Naive B cell (primary cell): ENCODE data around the gene TSNAX. TPM values are rescaled to one million over a fixed set of nuclear protein-coding genes. Genes with fewer than 3 reads are reported as not detected.
"Not testable (repeated sequence)": the region's sequence is repeated elsewhere in the genome, so short reads cannot be mapped to it uniquely, and the experiment has no call there.

Experiments
- ATAC-seq, 2 donors: fragments of 150-1000 bp; cut with Tn5 transposase; 2 replicates each; pipeline ENCODE4 v1.10.0; 2021; ENCODE audit warnings: low read depth in 2 of 2, mild to moderate bottlenecking in 2 of 2, moderate library complexity in 2 of 2
- DNase-seq: peaks from one replicate; pipeline ENCODE4 v3.0.0; 2022
- H3K27ac Mint-ChIP-seq, 6 donors: one replicate each; pipeline ENCODE4 v1.8.0; 2020 to 2022; ENCODE audit warnings: mild to moderate bottlenecking in 6 of 6, mixed read lengths in 6 of 6, moderate library complexity in 5 of 6, inconsistent platforms in 2 of 6
- H3K27me3 Mint-ChIP-seq, 3 donors: one replicate each; pipeline ENCODE4 v1.8.0; 2021 to 2022; ENCODE audit warnings: mixed read lengths in 3 of 3, mild to moderate bottlenecking in 1 of 3
- H3K36me3 Mint-ChIP-seq, 2 donors: one replicate each; pipeline ENCODE4 v1.8.0; 2020 to 2022; ENCODE audit warnings: mixed read lengths in 2 of 2, inconsistent platforms in 1 of 2, mild to moderate bottlenecking in 1 of 2
- H3K4me1 Mint-ChIP-seq, 3 donors: one replicate each; pipeline ENCODE4 v1.8.0; 2020 to 2022; ENCODE audit warnings: mixed read lengths in 3 of 3, inconsistent platforms in 1 of 3, mild to moderate bottlenecking in 1 of 3, moderate library complexity in 1 of 3
- H3K4me3 Mint-ChIP-seq, 8 donors: one replicate each; pipeline ENCODE4 v1.8.0; 2020 to 2022; ENCODE audit warnings: mild to moderate bottlenecking in 8 of 8, mixed read lengths in 8 of 8, moderate library complexity in 8 of 8, inconsistent platforms in 2 of 8
- H3K9me3 Mint-ChIP-seq, 7 donors: one replicate each; pipeline ENCODE4 v1.8.0; 2020 to 2022; ENCODE audit warnings: mixed read lengths in 7 of 7, mild to moderate bottlenecking in 5 of 7, inconsistent platforms in 2 of 7, moderate library complexity in 1 of 7
- polyA plus RNA-seq, 6 donors: library from polyadenylated mRNA; unstranded; fragments of 300-500 nt; fragmentation: Illumina TruSeq; gene quantifications; one replicate each; pipeline ENCODE4 v1.2.3, GENCODE V29; 2021; ENCODE audit warnings: low read depth in 6 of 6

Gene TSNAX
- polyA plus RNA-seq, 6 donors from 2014 or later: 88.6 to 109 (median 92.6) TPM

DNA sequence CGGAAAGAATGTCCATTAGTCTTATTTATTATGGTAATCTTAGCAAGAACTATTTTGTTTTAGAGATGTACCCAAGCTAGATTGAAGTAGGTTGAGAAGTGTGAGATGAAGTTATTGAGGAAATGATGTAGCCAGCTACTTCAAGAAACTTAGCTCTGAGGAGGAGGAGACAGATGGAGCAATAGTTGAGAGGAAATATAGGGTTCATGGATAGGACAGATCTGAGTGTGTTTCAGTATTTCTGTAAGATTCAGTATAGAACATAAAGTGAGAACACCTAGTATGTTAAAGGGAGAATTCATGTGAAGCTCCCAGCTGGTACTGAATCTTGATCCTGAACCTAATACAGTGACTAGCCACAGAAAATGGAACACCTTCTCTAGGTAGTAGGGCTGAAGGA is 28.9 kb downstream of the TSNAX start:
- Mint-ChIP-seq H3K36me3 (peaks cover 19 to 30% of the 10 kb centered on the region in 2 donors), H3K4me3 (no peak overlapping the region), H3K27ac (peak overlapping the region in 1 of 6 donors; percentile 2), H3K27me3 (no peaks in the 10 kb centered on the region), H3K9me3 (no peaks in the 10 kb centered on the region), H3K4me1 (peaks cover 4 to 21% (median 15%) of the 10 kb centered on the region in 3 donors)
- DNase-seq (no peak), ATAC-seq (no peak)

DNA sequence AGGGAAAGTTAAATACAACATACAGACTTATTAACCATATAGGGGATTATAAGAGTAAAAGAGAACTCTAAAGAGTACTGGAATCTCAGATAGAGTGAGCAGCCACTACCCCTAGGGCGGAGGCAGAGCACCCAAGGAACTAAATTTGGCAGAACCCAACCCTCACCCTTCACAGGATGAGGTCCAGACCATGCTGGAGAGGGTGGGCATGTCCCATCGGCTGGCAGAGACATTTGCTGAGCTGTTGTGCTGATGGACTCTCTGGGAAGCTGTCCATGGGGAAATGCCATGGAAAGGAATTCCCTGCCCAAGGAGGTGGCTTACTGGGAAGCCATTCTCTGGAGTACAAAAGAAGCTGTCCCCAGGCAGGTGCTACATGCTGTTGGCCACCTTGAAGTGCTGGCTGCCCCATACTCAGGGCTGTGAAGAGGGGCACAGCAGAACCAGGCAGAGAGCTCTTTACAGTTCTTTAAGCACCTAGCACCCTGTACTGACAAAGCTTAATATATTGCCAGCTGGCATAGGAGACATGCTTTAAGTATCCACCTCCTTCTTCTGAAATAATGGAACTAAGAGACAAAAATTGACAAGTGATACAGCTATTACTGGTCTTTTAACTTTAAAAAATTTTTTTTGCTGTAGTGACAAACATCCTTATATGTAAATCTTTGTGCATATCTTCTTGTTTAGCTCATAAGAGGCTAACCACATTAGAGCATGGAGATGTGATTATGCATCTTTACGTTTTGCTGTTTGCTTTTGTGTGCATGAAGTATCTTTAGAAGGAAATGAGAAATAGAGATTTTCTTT is 29.6 kb downstream of the TSNAX start:
- peaks cover 4 to 17% (median 15%) of the 10 kb centered on the region in 3 donors for H3K4me1 Mint-ChIP-seq
- peaks cover 18 to 27% of the 10 kb centered on the region in 2 donors for H3K36me3 Mint-ChIP-seq
- H3K4me3 Mint-ChIP-seq: no peak overlapping the region
- DNase-seq: no peak
- no peaks in the 10 kb centered on the region for H3K9me3 Mint-ChIP-seq
- no peak for ATAC-seq
- H3K27ac Mint-ChIP-seq: peak overlapping the region in 3 of 6 donors; percentile 13 to 73 (median 53)
- no peaks in the 10 kb centered on the region for H3K27me3 Mint-ChIP-seq

DNA sequence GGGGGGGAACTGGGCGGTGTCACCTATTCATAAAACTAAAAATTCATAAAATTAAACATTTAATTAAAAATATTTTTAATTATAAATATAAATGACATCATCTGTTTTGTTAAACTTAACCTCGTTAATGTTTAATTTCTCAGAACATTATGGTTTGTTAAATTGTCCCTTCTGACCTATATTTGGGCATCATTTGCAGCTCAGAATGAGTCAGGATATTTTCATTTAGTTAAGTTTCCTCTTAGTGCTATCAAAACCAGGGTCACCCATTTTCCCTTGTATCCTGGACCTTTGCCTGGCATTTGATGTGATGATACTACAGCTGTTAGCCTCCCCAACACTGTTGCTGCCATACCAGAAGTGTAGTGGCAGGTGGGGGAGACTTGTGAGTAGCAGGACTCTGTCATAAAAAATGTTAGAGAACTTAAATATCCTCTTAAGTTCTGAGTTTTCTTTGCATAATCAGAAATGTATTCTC is 30.3 kb downstream of the TSNAX start:
- Mint-ChIP-seq H3K27me3 (no peaks in the 10 kb centered on the region), H3K36me3 (peaks cover 24 to 30% of the 10 kb centered on the region in 2 donors), H3K4me1 (peaks cover 4 to 17% (median 15%) of the 10 kb centered on the region in 3 donors), H3K27ac (peak overlapping the region in 2 of 6 donors; percentile 13 to 53), H3K4me3 (no peak overlapping the region), H3K9me3 (no peaks in the 10 kb centered on the region)
- no peak for ATAC-seq
- no peak for DNase-seq

DNA sequence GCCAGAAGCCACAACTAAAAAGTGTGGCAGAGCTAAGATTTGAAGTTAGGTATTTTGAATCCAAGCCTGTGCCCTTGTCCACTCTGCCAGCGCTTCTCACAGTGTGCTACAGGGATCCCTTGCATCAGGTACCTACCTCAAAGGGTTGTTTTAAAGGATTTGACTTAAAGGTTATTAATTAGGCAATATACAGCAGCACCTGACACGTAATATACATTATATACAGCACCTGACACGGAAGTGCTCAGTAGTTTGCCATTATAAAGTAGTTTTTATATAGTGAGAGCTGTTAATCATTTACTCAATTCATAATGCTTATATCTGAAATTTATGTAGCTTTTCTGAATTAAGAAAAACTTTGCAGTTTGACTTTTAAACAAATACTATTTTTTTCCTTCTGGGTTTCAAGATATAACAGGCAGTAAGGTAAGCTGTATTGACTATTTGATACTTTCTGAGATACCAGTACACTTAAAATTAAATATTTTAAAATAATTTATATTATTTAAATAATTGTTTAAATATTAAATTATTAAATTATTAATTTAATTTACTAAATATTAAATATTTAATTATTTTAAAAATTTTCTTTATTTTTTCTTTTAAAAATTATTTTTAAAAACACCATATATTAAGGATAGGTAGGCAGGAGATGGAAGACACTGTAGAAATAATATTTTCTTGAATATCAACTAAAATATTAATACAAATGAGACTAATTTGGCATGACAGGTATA is 33.3 kb downstream of the TSNAX start:
- ATAC-seq (no peak), DNase-seq (no peak)
- H3K9me3 Mint-ChIP-seq: no peaks in the 10 kb centered on the region
- H3K27ac Mint-ChIP-seq: no peak overlapping the region
- H3K4me3 Mint-ChIP-seq: no peak overlapping the region
- H3K4me1 Mint-ChIP-seq: peaks cover 4 to 12% (median 7%) of the 10 kb centered on the region in 3 donors
- peaks cover 21 to 24% of the 10 kb centered on the region in 2 donors for H3K36me3 Mint-ChIP-seq
- no peaks in the 10 kb centered on the region for H3K27me3 Mint-ChIP-seq

DNA sequence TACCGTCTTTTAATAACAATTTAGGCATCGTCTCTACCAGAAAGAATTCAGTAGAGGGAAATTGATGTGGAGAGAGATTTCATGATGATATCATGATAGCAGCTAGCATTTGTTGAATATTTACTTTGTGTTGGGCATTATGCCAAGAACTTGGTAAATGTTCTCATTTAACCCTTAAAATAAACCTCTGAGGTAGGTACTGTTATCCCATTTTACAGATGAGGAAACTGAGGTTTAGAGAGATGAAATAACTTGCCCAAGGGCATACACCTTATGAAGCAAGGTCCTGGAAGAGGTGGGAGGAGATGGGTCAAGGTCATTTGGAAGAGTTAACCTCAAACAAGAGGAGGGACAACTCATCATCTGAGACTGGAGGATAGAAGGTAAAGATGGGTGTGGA is 34.8 kb downstream of the TSNAX start:
- peak overlapping the region in 2 of 6 donors; percentile 11 to 72 for H3K27ac Mint-ChIP-seq
- H3K27me3 Mint-ChIP-seq: no peaks in the 10 kb centered on the region
- peaks cover 28 to 36% of the 10 kb centered on the region in 2 donors for H3K36me3 Mint-ChIP-seq
- no peak for DNase-seq
- no peak overlapping the region for H3K4me3 Mint-ChIP-seq
- H3K4me1 Mint-ChIP-seq: no peaks in the 10 kb centered on the region
- H3K9me3 Mint-ChIP-seq: no peaks in the 10 kb centered on the region
- no peak for ATAC-seq

DNA sequence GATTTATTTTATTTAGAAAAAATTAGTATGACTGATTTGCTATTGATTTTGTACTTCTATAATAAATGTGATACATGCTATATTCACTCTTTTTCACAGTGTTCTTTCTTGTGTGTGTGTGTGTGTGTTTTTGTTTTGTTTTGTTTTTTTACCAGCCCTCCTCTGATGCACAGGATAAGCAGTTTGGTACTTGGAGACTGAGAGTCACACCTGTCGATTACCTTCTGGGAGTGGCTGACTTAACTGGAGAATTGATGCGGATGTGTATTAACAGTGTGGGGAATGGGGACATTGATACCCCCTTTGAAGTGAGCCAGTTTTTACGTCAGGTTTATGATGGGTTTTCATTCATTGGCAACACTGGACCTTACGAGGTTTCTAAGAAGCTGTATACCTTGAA is 35.9 kb downstream of the TSNAX start:
- peak overlapping the region in 3 of 6 donors; percentile 33 to 84 (median 56) for H3K27ac Mint-ChIP-seq
- H3K27me3 Mint-ChIP-seq: no peaks in the 10 kb centered on the region
- H3K9me3 Mint-ChIP-seq: peaks cover 0 to 3% (median 0%) of the 10 kb centered on the region in 7 donors

DNA sequence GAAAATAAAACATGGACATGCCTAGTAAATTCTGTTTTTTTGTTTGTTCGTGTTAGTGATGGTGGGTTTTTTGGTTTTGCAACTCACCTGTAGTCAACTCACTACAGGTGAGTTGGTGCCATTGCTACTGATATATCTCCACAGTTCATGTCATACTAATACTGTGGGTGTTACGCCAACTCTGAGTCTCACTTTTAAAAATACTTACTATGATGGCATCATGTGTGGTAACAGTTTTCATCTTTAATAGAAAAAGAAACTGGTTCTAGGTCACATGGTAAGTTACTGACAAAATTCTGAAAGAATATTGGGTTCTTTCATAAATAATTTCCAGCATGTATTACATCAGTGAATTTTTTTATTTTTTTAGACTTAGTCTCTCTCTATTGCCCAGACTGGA is 38.0 kb downstream of the TSNAX start:
- Mint-ChIP-seq H3K9me3 (peaks cover 0 to 5% (median 0%) of the 10 kb centered on the region in 7 donors), H3K27me3 (no peaks in the 10 kb centered on the region), H3K36me3 (peaks cover 25 to 28% of the 10 kb centered on the region in 2 donors), H3K27ac (no peak overlapping the region), H3K4me1 (no peaks in the 10 kb centered on the region), H3K4me3 (no peak overlapping the region)
- ATAC-seq: no peak
- DNase-seq: no peak

More for the DNA sequence above, 35.9 kb downstream of the TSNAX start:
- H3K4me1 Mint-ChIP-seq: no peaks in the 10 kb centered on the region
- no peak for DNase-seq
- peaks cover 28 to 33% of the 10 kb centered on the region in 2 donors for H3K36me3 Mint-ChIP-seq
- no peak for ATAC-seq
- H3K4me3 Mint-ChIP-seq: no peak overlapping the region

DNA sequence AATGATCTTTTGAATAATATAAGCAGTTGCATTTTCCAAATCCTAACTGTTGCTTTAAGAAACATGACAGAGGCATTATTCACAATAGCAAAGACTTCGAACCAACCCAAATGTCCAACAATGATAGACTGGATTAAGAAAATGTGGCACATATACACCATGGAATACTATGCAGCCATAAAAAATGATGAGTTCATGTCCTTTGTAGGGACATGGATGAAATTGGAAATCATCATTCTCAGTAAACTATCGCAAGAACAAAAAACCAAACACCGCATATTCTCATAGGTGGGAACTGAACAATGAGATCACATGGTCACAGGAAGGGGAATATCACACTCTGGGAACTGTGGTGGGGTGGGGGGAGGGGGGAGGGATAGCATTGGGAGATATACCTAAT is 41.8 kb downstream of the TSNAX start:
- H3K27ac Mint-ChIP-seq, DNase-seq, ATAC-seq, H3K27me3 Mint-ChIP-seq, H3K4me3 Mint-ChIP-seq, H3K9me3 Mint-ChIP-seq, H3K4me1 Mint-ChIP-seq: not testable (repeated sequence)
- H3K36me3 Mint-ChIP-seq: peaks cover 8 to 13% of the 10 kb centered on the region in 2 donors

DNA sequence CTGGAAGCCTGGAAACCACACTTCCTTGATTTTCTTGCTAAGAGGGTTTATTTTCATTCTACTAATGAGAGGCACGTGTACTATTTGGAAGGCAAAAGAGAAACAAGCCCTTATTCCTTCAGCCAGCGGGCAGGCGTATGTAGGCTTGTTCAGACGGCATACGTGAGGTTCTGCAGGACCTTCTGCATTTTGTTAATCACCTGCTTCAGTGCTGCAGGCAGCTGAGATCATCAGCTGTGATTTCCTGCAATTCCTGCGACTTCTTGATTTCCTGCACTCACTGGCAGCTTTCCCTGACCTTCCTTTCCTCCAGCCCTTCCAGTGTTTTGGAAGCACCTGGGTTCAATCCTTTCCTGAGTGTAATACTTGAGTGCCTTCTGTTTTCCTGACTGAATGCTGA is 43.4 kb downstream of the TSNAX start:
- ATAC-seq (no peak), DNase-seq (no peak)
- no peak overlapping the region for H3K27ac Mint-ChIP-seq
- H3K9me3 Mint-ChIP-seq: peaks cover 0 to 5% (median 0%) of the 10 kb centered on the region in 7 donors
- H3K4me1 Mint-ChIP-seq: no peaks in the 10 kb centered on the region
- no peak overlapping the region for H3K4me3 Mint-ChIP-seq
- peaks cover 8 to 12% of the 10 kb centered on the region in 2 donors for H3K36me3 Mint-ChIP-seq
- H3K27me3 Mint-ChIP-seq: no peaks in the 10 kb centered on the region

DNA sequence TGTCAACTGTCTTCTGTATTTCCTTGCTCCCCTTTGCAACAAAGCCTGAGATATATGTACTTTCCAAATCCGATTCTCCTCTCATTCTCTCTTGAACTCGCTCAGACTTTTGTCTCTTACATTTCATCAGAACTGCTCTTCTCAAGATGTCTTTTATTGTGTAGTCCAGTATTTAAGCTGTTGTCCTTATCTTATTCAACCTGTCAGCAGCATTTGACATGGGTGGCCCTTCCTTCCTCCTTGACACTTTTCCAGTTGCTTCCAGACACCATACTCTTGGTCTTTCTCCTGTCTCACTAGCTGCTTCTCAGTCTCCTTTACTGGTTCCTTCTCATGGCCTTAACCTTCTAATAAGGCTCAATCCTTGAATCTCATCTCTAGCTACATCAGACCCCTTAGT is 47.0 kb downstream of the TSNAX start:
- ATAC-seq (no peak), DNase-seq (no peak)
- no peaks in the 10 kb centered on the region for H3K27me3 Mint-ChIP-seq
- H3K9me3 Mint-ChIP-seq: no peaks in the 10 kb centered on the region
- H3K27ac Mint-ChIP-seq: no peak overlapping the region
- no peaks in the 10 kb centered on the region for H3K36me3 Mint-ChIP-seq
- H3K4me3 Mint-ChIP-seq: no peak overlapping the region
- no peaks in the 10 kb centered on the region for H3K4me1 Mint-ChIP-seq

DNA sequence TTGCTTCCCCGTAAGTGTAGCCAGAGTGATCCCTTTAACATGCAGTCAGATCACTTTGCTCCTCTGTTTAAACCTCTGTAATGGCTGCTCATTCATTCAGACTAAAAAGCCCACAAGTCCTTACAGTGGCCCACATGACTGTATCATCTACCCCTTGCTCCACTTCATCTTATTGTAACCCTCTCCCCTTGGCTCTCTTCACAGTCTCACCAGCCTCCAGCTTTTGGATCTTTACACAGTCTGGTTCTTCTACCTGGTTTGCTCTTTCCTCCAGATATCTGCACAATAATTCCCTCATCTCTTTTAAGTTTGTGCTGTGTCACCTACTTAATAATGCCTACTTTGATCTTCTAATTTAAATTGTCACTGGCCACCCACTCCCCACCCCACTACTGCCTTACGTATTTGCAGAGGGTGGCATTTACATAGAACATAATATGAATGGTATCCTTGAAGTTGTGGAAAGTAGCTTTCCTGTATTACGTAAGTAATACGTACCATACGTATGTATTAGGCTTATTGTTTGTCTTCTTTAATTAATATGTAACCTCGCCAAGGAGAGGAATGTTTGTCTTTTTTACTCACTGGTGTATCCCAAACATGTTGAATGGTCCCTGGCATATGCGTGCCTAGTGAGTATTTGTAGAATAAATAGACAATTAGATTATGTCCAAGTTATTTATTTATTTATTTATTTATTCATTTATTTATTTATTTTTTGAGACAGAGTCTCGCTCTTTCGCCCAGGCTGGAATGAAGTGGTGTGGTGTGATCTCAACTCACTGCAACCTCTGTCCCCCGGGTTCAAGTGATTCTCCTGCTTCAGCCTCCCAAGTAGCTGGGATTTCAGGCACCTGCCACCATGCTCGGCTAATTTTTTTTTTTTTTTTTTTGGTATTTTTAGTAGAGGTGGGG is 48.6 kb downstream of the TSNAX start:
- Mint-ChIP-seq H3K27me3 (no peaks in the 10 kb centered on the region), H3K27ac (no peak overlapping the region), H3K36me3 (no peaks in the 10 kb centered on the region), H3K9me3 (no peaks in the 10 kb centered on the region), H3K4me1 (no peaks in the 10 kb centered on the region), H3K4me3 (no peak overlapping the region)
- ATAC-seq (no peak), DNase-seq (no peak)

DNA sequence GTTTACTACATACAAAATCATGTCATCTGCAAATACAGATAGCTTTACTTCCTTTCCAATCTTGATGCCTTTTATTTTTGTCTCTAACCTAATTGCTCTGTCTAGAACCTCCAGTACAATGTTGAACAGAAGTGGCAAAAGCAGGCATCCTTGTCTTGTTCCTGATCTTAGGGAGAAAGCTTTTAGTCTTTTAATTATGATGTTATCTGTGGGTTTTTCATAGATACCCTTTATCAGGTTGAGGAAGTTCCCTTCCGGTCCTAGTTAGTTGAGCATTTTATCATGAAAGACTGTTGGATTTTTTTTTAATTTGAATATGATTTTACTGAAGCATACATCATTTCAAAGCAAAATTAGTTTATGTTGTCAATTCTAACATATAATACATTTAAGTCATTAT is 52.4 kb downstream of the TSNAX start:
- DNase-seq (no peak), ATAC-seq (no peak)
- no peaks in the 10 kb centered on the region for H3K27me3 Mint-ChIP-seq
- H3K27ac Mint-ChIP-seq: no peak overlapping the region
- H3K9me3 Mint-ChIP-seq: no peaks in the 10 kb centered on the region
- H3K4me1 Mint-ChIP-seq: peaks cover 0 to 8% (median 0%) of the 10 kb centered on the region in 3 donors
- no peak overlapping the region for H3K4me3 Mint-ChIP-seq
- no peaks in the 10 kb centered on the region for H3K36me3 Mint-ChIP-seq

DNA sequence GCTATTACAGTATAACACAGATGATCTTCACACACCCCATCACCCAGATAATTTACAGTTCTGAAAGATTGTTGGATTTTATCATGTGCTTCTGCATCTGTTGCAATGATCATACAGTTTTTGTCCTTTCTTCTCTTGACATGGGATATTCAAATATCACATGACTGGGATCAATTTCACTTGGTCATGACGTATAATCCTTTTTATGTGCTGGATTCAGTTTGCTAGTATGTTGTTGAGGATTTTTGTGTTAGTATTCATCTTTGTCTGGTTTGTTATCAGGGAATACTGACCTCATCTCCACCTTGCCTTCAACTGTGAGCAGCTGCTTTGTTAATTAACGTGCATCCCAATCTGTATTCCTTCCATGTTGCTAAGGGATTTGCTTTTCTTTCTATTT is 53.4 kb downstream of the TSNAX start:
- no peak for ATAC-seq
- no peak for DNase-seq
- H3K9me3 Mint-ChIP-seq: no peaks in the 10 kb centered on the region
- H3K27ac Mint-ChIP-seq: no peak overlapping the region
- H3K36me3 Mint-ChIP-seq: no peaks in the 10 kb centered on the region
- H3K4me3 Mint-ChIP-seq: no peak overlapping the region
- peaks cover 0 to 8% (median 0%) of the 10 kb centered on the region in 3 donors for H3K4me1 Mint-ChIP-seq
- no peaks in the 10 kb centered on the region for H3K27me3 Mint-ChIP-seq
